Measurements from ENCODE around the gene SUCLG2.

The SUCLG2 gene

GRCh38 chr3:67415511-67415910 lies 238.9 kb downstream of the SUCLG2 start:
- DNase-seq (ENCODE audit: insufficient read length, low spot score) (no peak), FAIRE-seq (no peak)

- no peak for DNase-seq (ENCODE audit: insufficient read length, low spot score)
- no peak for FAIRE-seq
Observed at GRCh38 chr3:67414740-67415139, 239.7 kb downstream of the SUCLG2 start.

GRCh38 chr3:67405193-67405592 lies 249.2 kb downstream of the SUCLG2 start:
- FAIRE-seq: no peak
- no peak for DNase-seq (ENCODE audit: insufficient read length, low spot score)

- DNase-seq (ENCODE audit: insufficient read length, low spot score): no peak
- no peak for FAIRE-seq
Observed at GRCh38 chr3:67402873-67403272, 251.5 kb downstream of the SUCLG2 start.

GRCh38 chr3:67401921-67402320 lies 252.5 kb downstream of the SUCLG2 start:
- DNase-seq (ENCODE audit: insufficient read length, low spot score) (no peak), FAIRE-seq (no peak)

GRCh38 chr3:67400476-67400875 lies 253.9 kb downstream of the SUCLG2 start:
- DNase-seq (ENCODE audit: insufficient read length, low spot score) (no peak), FAIRE-seq (no peak)

GRCh38 chr3:67389176-67389575 lies 265.2 kb downstream of the SUCLG2 start:
- no peak for FAIRE-seq
- DNase-seq (ENCODE audit: insufficient read length, low spot score): no peak

GRCh38 chr3:67388738-67389137 lies 265.7 kb downstream of the SUCLG2 start:
- DNase-seq (ENCODE audit: insufficient read length, low spot score) (no peak), FAIRE-seq (no peak)

GRCh38 chr3:67386451-67386850 lies 268.0 kb downstream of the SUCLG2 start:
- DNase-seq (ENCODE audit: insufficient read length, low spot score): no peak
- no peak for FAIRE-seq

GRCh38 chr3:67384760-67385397 lies 269.5 kb downstream of the SUCLG2 start:
- FAIRE-seq (no peak), DNase-seq (ENCODE audit: insufficient read length, low spot score) (peak; percentile 50)

- FAIRE-seq: no peak
- no peak for DNase-seq (ENCODE audit: insufficient read length, low spot score)
Observed at GRCh38 chr3:67384016-67384415, 270.4 kb downstream of the SUCLG2 start.

- DNase-seq (ENCODE audit: insufficient read length, low spot score) (no peak), FAIRE-seq (no peak)
Observed at GRCh38 chr3:67383379-67383778, 271.0 kb downstream of the SUCLG2 start.

GRCh38 chr3:67382536-67382935 lies 271.9 kb downstream of the SUCLG2 start:
- DNase-seq (ENCODE audit: insufficient read length, low spot score) (no peak), FAIRE-seq (peak; percentile 23)

- DNase-seq (ENCODE audit: insufficient read length, low spot score) (peak; percentile 10), FAIRE-seq (no peak)
Observed at GRCh38 chr3:67381667-67382272, 272.6 kb downstream of the SUCLG2 start.

GRCh38 chr3:67380118-67380517 lies 274.3 kb downstream of the SUCLG2 start:
- no peak for FAIRE-seq
- DNase-seq (ENCODE audit: insufficient read length, low spot score): no peak

GRCh38 chr3:67377299-67377698 lies 277.1 kb downstream of the SUCLG2 start:
- DNase-seq (ENCODE audit: insufficient read length, low spot score) (no peak), FAIRE-seq (no peak)

- FAIRE-seq (no peak), DNase-seq (ENCODE audit: insufficient read length, low spot score) (no peak)
Observed at GRCh38 chr3:67376416-67376815, 278.0 kb downstream of the SUCLG2 start.

- FAIRE-seq (no peak), DNase-seq (ENCODE audit: insufficient read length, low spot score) (no peak)
Observed at GRCh38 chr3:67375976-67376375, 278.4 kb downstream of the SUCLG2 start.

- peak; percentile 18 for DNase-seq (ENCODE audit: insufficient read length, low spot score)
- FAIRE-seq: no peak
Observed at GRCh38 chr3:67362686-67363085, 291.7 kb downstream of the SUCLG2 start.

GRCh38 chr3:67361770-67362169 lies 292.6 kb downstream of the SUCLG2 start:
- no peak for FAIRE-seq
- no peak for DNase-seq (ENCODE audit: insufficient read length, low spot score)

- DNase-seq (ENCODE audit: insufficient read length, low spot score) (no peak), FAIRE-seq (no peak)
Observed at GRCh38 chr3:67361323-67361722, 293.1 kb downstream of the SUCLG2 start.

- DNase-seq (ENCODE audit: insufficient read length, low spot score) (peak; percentile 41), FAIRE-seq (no peak)
Observed at GRCh38 chr3:67357610-67358458, 296.6 kb downstream of the SUCLG2 start.

All from HTR-8/SVneo (cell line).